ENCODE results near the gene POU3F3.

- TF ChIP-seq CTCF (conservative IDR thresholded peaks at IDR 0.05; ENCODE audit: low read length) (no peak), EZH2phosphoT487 (IDR thresholded peaks at IDR 0.05; ENCODE audit: borderline replicate concordance, low read depth, low read length) (no peak)
These were observed 17.7 kb downstream of the POU3F3 start for GRCh38 chr2:104871649-104871971.
